ENCODE data around the gene ALKAL2. TPM values are rescaled to one million over a fixed set of nuclear protein-coding genes. Genes with fewer than 3 reads are reported as not detected.

The ALKAL2 gene
- total RNA-seq, 2 donors from 2014 or later: 0.72 to 3.3 TPM

GRCh38 chr2:275466-275865 lies 12.4 kb downstream of the ALKAL2 start:
- DNase-seq: no peak

DNA sequence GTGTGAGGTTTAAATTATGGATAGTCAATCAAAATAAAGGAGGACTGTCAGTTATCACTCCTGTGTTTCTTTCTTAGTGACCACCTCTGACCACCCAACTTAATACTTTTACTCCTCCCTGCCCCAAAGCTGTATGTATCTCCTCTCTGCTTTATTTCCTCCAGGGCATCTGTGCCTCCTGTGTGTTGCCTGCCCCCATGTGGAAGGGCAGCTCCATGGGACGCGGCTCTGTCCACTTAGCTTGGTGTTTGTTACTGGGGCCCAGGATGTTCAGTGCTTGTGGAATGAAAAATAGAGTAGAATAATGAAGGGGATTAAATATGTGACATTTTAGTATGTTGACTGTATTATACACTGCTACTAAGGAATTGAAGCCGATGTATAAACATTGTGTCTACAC lies 13.4 kb downstream of the ALKAL2 start:
- Histone ChIP-seq H3K27me3 (no peaks in the 10 kb centered on the region), H3K9ac (ENCODE audit: low read depth in 2 of 2, low read length in 2 of 2) (no peak overlapping the region), H3K27ac (no peak overlapping the region), H3K36me3 (peaks cover 5% of the 10 kb centered on the region), H3K4me3 (no peak overlapping the region), H3K9me3 (no peaks in the 10 kb centered on the region), H3K4me1 (no peaks in the 10 kb centered on the region)
- TF ChIP-seq, protein P1, sequence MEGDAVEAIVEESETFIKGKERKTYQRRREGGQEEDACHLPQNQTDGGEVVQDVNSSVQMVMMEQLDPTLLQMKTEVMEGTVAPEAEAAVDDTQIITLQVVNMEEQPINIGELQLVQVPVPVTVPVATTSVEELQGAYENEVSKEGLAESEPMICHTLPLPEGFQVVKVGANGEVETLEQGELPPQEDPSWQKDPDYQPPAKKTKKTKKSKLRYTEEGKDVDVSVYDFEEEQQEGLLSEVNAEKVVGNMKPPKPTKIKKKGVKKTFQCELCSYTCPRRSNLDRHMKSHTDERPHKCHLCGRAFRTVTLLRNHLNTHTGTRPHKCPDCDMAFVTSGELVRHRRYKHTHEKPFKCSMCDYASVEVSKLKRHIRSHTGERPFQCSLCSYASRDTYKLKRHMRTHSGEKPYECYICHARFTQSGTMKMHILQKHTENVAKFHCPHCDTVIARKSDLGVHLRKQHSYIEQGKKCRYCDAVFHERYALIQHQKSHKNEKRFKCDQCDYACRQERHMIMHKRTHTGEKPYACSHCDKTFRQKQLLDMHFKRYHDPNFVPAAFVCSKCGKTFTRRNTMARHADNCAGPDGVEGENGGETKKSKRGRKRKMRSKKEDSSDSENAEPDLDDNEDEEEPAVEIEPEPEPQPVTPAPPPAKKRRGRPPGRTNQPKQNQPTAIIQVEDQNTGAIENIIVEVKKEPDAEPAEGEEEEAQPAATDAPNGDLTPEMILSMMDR (IDR thresholded peaks at IDR 0.05): no peak
- intact Hi-C loops (cut with DNase I): no loop called here
- no peak for DNase-seq

More at GRCh38 chr2:275466-275865, 12.4 kb downstream of the ALKAL2 start:
- Histone ChIP-seq H3K27me3 (no peaks in the 10 kb centered on the region), H3K4me3 (no peak overlapping the region), H3K9ac (ENCODE audit: low read depth in 2 of 2, low read length in 2 of 2) (no peak overlapping the region), H3K4me1 (no peaks in the 10 kb centered on the region), H3K36me3 (peaks cover 5% of the 10 kb centered on the region), H3K9me3 (no peaks in the 10 kb centered on the region), H3K27ac (no peak overlapping the region)
- intact Hi-C loops (cut with DNase I): no loop called here
- TF ChIP-seq, protein P1 (IDR thresholded peaks at IDR 0.05): no peak

GRCh38 chr2:273333-273732 lies 14.6 kb downstream of the ALKAL2 start:
- Histone ChIP-seq H3K4me1 (no peaks in the 10 kb centered on the region), H3K9ac (ENCODE audit: low read depth in 2 of 2, low read length in 2 of 2) (no peak overlapping the region), H3K4me3 (no peak overlapping the region), H3K36me3 (peaks cover 4% of the 10 kb centered on the region), H3K27me3 (no peaks in the 10 kb centered on the region), H3K9me3 (no peaks in the 10 kb centered on the region), H3K27ac (no peak overlapping the region)
- intact Hi-C loops (cut with DNase I): no loop called here
- no peak for DNase-seq
- TF ChIP-seq, protein P1 (IDR thresholded peaks at IDR 0.05): no peak

GRCh38 chr2:271917-272316 lies 16.0 kb downstream of the ALKAL2 start:
- H3K27ac ChIP-seq: no peak overlapping the region
- H3K36me3 ChIP-seq: no peaks in the 10 kb centered on the region
- TF ChIP-seq, protein P1 (IDR thresholded peaks at IDR 0.05): no peak
- H3K27me3 ChIP-seq: no peaks in the 10 kb centered on the region
- H3K9ac ChIP-seq (ENCODE audit: low read depth in 2 of 2, low read length in 2 of 2): no peak overlapping the region
- H3K9me3 ChIP-seq: no peaks in the 10 kb centered on the region
- DNase-seq: no peak
- no peak overlapping the region for H3K4me3 ChIP-seq
- intact Hi-C loops (cut with DNase I): no loop called here
- H3K4me1 ChIP-seq: no peaks in the 10 kb centered on the region

GRCh38 chr2:270861-271260 lies 17.0 kb downstream of the ALKAL2 start:
- H3K4me1 ChIP-seq: no peaks in the 10 kb centered on the region

More at GRCh38 chr2:270861-271260, 17.0 kb downstream of the ALKAL2 start:
- no peaks in the 10 kb centered on the region for H3K36me3 ChIP-seq
- no peak for DNase-seq
- H3K27ac ChIP-seq: no peak overlapping the region
- no peaks in the 10 kb centered on the region for H3K9me3 ChIP-seq
- TF ChIP-seq, protein P1 (IDR thresholded peaks at IDR 0.05): no peak
- no peaks in the 10 kb centered on the region for H3K27me3 ChIP-seq
- no peak overlapping the region for H3K4me3 ChIP-seq
- no peak overlapping the region for H3K9ac ChIP-seq (ENCODE audit: low read depth in 2 of 2, low read length in 2 of 2)
- intact Hi-C loops (cut with DNase I): no loop called here
